ENCODE measurements around the gene OBP2A. TPM values are rescaled to one million over a fixed set of nuclear protein-coding genes. Genes with fewer than 3 reads are reported as not detected.

The OBP2A gene
- total RNA-seq, 1 experiment from 2014 or later, result not detected

DNA sequence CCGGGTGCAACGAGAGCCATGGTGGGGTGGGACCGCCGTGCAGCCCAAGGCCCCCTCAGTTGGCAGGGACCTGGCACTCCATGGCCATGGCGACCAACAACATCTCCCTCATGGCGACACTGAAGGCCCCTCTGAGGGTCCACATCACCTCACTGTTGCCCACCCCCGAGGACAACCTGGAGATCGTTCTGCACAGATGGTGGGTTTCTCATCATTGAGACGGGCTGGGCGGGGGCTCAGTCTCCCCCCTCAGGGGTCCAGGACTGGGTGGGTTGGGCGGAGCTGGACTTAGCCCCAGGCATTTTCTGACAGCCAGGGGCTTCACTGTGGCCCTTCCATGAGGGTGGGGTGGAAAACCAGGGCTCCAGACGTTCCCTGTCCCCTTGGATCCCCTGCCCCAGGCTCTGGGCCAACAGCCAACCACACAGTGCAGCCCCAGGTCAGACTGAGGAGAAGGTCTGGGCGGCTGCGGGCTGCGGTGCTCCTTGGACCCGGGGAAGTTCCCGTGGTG is 16.4 kb downstream of the OBP2A start (continued):
- TF ChIP-seq, protein P1, sequence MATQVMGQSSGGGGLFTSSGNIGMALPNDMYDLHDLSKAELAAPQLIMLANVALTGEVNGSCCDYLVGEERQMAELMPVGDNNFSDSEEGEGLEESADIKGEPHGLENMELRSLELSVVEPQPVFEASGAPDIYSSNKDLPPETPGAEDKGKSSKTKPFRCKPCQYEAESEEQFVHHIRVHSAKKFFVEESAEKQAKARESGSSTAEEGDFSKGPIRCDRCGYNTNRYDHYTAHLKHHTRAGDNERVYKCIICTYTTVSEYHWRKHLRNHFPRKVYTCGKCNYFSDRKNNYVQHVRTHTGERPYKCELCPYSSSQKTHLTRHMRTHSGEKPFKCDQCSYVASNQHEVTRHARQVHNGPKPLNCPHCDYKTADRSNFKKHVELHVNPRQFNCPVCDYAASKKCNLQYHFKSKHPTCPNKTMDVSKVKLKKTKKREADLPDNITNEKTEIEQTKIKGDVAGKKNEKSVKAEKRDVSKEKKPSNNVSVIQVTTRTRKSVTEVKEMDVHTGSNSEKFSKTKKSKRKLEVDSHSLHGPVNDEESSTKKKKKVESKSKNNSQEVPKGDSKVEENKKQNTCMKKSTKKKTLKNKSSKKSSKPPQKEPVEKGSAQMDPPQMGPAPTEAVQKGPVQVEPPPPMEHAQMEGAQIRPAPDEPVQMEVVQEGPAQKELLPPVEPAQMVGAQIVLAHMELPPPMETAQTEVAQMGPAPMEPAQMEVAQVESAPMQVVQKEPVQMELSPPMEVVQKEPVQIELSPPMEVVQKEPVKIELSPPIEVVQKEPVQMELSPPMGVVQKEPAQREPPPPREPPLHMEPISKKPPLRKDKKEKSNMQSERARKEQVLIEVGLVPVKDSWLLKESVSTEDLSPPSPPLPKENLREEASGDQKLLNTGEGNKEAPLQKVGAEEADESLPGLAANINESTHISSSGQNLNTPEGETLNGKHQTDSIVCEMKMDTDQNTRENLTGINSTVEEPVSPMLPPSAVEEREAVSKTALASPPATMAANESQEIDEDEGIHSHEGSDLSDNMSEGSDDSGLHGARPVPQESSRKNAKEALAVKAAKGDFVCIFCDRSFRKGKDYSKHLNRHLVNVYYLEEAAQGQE (IDR thresholded peaks at IDR 0.05; ENCODE audit: low read depth), result no peak

DNA sequence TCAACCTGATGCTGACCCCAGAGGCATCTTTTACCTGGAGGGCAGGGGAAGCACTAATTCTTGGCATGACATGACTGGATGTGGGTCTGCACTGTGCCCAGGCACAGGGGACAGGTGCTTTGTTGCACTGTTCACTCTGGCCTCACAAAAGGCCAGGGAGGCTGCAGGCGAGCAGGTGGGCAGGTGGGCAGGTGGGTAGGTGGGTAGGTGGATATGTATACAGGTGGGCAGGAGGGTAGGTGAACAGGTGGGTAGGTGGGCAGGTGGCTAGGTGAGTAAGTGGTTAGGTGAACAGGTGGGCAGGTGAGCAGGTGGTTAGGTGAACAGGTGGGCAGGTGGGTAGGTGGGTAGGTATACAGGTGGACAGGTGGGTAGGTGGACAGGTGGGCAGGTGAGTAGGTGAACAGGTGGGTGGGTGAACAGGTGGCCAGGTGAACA is 17.1 kb downstream of the OBP2A start:
- CTCF ChIA-PET, result no interaction called here
- H3K4me3 ChIP-seq (replicated peaks in 1 of 2; ENCODE audit: low read depth in 1 of 2, low read length in 2 of 2), result no peak overlapping the region
- no peaks in the 10 kb centered on the region for H3K4me1 ChIP-seq (ENCODE audit: control insufficient read depth in 1 of 2, insufficient read depth in 2 of 2, low read length in 2 of 2)
- H3K9ac ChIP-seq (ENCODE audit: low read length), result no peak overlapping the region
- BruUV-seq (replicated peaks), result no TSS peak
- RAD21 ChIA-PET (ENCODE audit: low non-redundant PET in 1 of 2, low total read pairs in 2 of 2, uncharacterized antibody in 2 of 2, unreplicated experiment in 2 of 2), result no interaction called here
- DNase-seq (ENCODE audit: low read depth, low spot score), result no peak
- H3K36me3 ChIP-seq (ENCODE audit: control insufficient read depth in 1 of 2, insufficient read depth in 2 of 2, low read length in 2 of 2), result no peaks in the 10 kb centered on the region
- H2AFZ ChIP-seq (ENCODE audit: low read depth, low read length, poor library complexity, severe bottlenecking), result no peak overlapping the region
- no peaks in the 10 kb centered on the region for H3K79me2 ChIP-seq (ENCODE audit: insufficient read depth, low read length)
- POLR2A ChIA-PET, result no interaction called here
- ATAC-seq, result no peak
- 0 out of 2 replicates have a peak, but pooled peaks cover 2% of the 10 kb centered on the region for H3K27me3 ChIP-seq (ENCODE audit: insufficient read depth, low read length)
- H3K9me2 ChIP-seq (ENCODE audit: insufficient read depth), result no peaks in the 10 kb centered on the region
- H3K4me2 ChIP-seq (ENCODE audit: low read length), result no peak overlapping the region
- H4K20me1 ChIP-seq (ENCODE audit: insufficient read depth), result no peaks in the 10 kb centered on the region
- H3K9me3 ChIP-seq (ENCODE audit: control insufficient read depth in 1 of 2, insufficient read depth in 1 of 2, low read depth in 1 of 2, low read length in 2 of 2), result no peaks in the 10 kb centered on the region
- H3K27ac ChIP-seq (ENCODE audit: low read depth, low read length), result no peak overlapping the region
- intact Hi-C loops (cut with micrococcal nuclease), result no loop called here
- TF ChIP-seq SIN3A (IDR thresholded peaks at IDR 0.05; ENCODE audit: low read depth), result no peak
- TF ChIP-seq CEBPB (IDR thresholded peaks at IDR 0.05; ENCODE audit: low read depth), result no peak
- TF ChIP-seq POLR2A (IDR thresholded peaks at IDR 0.05; ENCODE audit: borderline replicate concordance, extremely low read depth, insufficient read depth, insufficient read length), result no peak
- TF ChIP-seq YY1 (IDR thresholded peaks at IDR 0.05; ENCODE audit: extremely low read depth, insufficient replicate concordance, low read depth, low read length), result no peak
- TF ChIP-seq TCF7L2 (IDR thresholded peaks at IDR 0.05; ENCODE audit: borderline replicate concordance, extremely low read depth, insufficient read depth, insufficient read length), result no peak
- TF ChIP-seq, protein P2, sequence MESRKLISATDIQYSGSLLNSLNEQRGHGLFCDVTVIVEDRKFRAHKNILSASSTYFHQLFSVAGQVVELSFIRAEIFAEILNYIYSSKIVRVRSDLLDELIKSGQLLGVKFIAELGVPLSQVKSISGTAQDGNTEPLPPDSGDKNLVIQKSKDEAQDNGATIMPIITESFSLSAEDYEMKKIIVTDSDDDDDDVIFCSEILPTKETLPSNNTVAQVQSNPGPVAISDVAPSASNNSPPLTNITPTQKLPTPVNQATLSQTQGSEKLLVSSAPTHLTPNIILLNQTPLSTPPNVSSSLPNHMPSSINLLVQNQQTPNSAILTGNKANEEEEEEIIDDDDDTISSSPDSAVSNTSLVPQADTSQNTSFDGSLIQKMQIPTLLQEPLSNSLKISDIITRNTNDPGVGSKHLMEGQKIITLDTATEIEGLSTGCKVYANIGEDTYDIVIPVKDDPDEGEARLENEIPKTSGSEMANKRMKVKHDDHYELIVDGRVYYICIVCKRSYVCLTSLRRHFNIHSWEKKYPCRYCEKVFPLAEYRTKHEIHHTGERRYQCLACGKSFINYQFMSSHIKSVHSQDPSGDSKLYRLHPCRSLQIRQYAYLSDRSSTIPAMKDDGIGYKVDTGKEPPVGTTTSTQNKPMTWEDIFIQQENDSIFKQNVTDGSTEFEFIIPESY (IDR thresholded peaks at IDR 0.05; ENCODE audit: extremely low read depth, insufficient replicate concordance, low read length), result no peak
- TF ChIP-seq EGR1 (IDR thresholded peaks at IDR 0.05; ENCODE audit: low read depth), result no peak
- TF ChIP-seq CBX3 (IDR thresholded peaks at IDR 0.05; ENCODE audit: low read depth), result no peak
- no peak for TF ChIP-seq SP1 (IDR thresholded peaks at IDR 0.05; ENCODE audit: low read depth)
- no peak for TF ChIP-seq ZFX (IDR thresholded peaks at IDR 0.05)
- no peak for TF ChIP-seq JUND (IDR thresholded peaks at IDR 0.05)
- TF ChIP-seq, protein P3, sequence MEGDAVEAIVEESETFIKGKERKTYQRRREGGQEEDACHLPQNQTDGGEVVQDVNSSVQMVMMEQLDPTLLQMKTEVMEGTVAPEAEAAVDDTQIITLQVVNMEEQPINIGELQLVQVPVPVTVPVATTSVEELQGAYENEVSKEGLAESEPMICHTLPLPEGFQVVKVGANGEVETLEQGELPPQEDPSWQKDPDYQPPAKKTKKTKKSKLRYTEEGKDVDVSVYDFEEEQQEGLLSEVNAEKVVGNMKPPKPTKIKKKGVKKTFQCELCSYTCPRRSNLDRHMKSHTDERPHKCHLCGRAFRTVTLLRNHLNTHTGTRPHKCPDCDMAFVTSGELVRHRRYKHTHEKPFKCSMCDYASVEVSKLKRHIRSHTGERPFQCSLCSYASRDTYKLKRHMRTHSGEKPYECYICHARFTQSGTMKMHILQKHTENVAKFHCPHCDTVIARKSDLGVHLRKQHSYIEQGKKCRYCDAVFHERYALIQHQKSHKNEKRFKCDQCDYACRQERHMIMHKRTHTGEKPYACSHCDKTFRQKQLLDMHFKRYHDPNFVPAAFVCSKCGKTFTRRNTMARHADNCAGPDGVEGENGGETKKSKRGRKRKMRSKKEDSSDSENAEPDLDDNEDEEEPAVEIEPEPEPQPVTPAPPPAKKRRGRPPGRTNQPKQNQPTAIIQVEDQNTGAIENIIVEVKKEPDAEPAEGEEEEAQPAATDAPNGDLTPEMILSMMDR (IDR thresholded peaks at IDR 0.05 in 2 of 3, conservative IDR thresholded peaks at IDR 0.05 in 1 of 3; ENCODE audit: borderline replicate concordance in 1 of 3, insufficient read depth in 1 of 3, low read depth in 2 of 3, low read length in 2 of 3), result no peak
- TF ChIP-seq, protein P1 (IDR thresholded peaks at IDR 0.05; ENCODE audit: low read depth), result no peak
- TF ChIP-seq FOSL1 (IDR thresholded peaks at IDR 0.05; ENCODE audit: low read depth), result no peak
